HepG2 (cell line): ENCODE results near the gene SOS2. TPM values are rescaled to one million over a fixed set of nuclear protein-coding genes. Genes with fewer than 3 reads are reported as not detected.

ENCODE experiments used
- ARNT ChIP-seq: fragments of 450-650 bp; IDR thresholded peaks from 2 replicates; pipeline ENCODE4 v1.6.1; 2017
- ATF7 ChIP-seq, 2 experiments: fragments of 450-650 bp in 1 of 2; sonication (generic) in 1 of 2; formaldehyde crosslinking in 1 of 2; IDR thresholded peaks; 2 replicates each; pipeline versions ENCODE4 v1.4.0 to v1.6.1; 2016 to 2020; ENCODE audit warnings: antibody characterized with exemption in 1 of 2, mild to moderate bottlenecking in 1 of 2, missing genetic modification reagents in 1 of 2
- BORCS8-MEF2B ChIP-seq: sonication (generic); formaldehyde crosslinking; IDR thresholded peaks from 2 replicates; pipeline ENCODE4 v1.8.0; 2022; ENCODE audit warnings: mild to moderate bottlenecking, missing genetic modification reagents
- GLI4 ChIP-seq: sonication (generic); formaldehyde crosslinking; IDR thresholded peaks from 2 replicates; pipeline ENCODE4 v1.5.1; 2020; ENCODE audit warnings: missing genetic modification reagents, mild to moderate bottlenecking, moderate library complexity, borderline replicate concordance
- HMGA1 ChIP-seq: sonication (generic); formaldehyde crosslinking; conservative IDR thresholded peaks from 2 replicates; pipeline ENCODE4 v1.4.0; 2020; ENCODE audit warnings: missing genetic modification reagents
- HNRNPL ChIP-seq: fragments of 200-400 bp; formaldehyde crosslinking; IDR thresholded peaks from 2 replicates; pipeline ENCODE4 v1.6.1; 2017; ENCODE audit warnings: mild to moderate bottlenecking, low read depth, low read length
- HOXA3 ChIP-seq: sonication (generic); formaldehyde crosslinking; IDR thresholded peaks from 2 replicates; pipeline ENCODE4 v1.5.0; 2020; ENCODE audit warnings: missing genetic modification reagents
- MTA1 ChIP-seq: sonication (generic); formaldehyde crosslinking; IDR thresholded peaks from 2 replicates; pipeline ENCODE4 v1.4.0; 2020; ENCODE audit warnings: missing genetic modification reagents, mild to moderate bottlenecking, borderline replicate concordance
- NR2F2 ChIP-seq: IDR thresholded peaks from 2 replicates; pipeline ENCODE4 v1.6.1; 2012; ENCODE audit warnings: low read depth, inconsistent platforms, borderline replicate concordance
- NR3C1 ChIP-seq: sonication (generic); formaldehyde crosslinking; IDR thresholded peaks from 2 replicates; pipeline ENCODE4 v1.4.0; 2020; ENCODE audit warnings: missing genetic modification reagents
- PCBP1 ChIP-seq: fragments of 200-400 bp; formaldehyde crosslinking; IDR thresholded peaks from 2 replicates; pipeline ENCODE4 v1.6.1; 2017; ENCODE audit warnings: mild to moderate bottlenecking, low read depth, low read length, borderline replicate concordance
- PHB2 ChIP-seq: fragments of 450-650 bp; IDR thresholded peaks from 2 replicates; pipeline ENCODE4 v1.6.1; 2018; ENCODE audit not compliant: partially characterized antibody
- PRDM15 ChIP-seq: sonication (generic); formaldehyde crosslinking; IDR thresholded peaks from 2 replicates; pipeline ENCODE4 v1.4.0; 2020; ENCODE audit warnings: missing genetic modification reagents
- RARG ChIP-seq: sonication (generic); formaldehyde crosslinking; IDR thresholded peaks from 2 replicates; pipeline ENCODE4 v1.4.0; 2020; ENCODE audit warnings: low read depth, mild to moderate bottlenecking, missing genetic modification reagents
- RORA ChIP-seq: sonication (generic); formaldehyde crosslinking; IDR thresholded peaks from 2 replicates; pipeline ENCODE4 v1.5.0; 2020; ENCODE audit warnings: mild to moderate bottlenecking, missing genetic modification reagents, moderate library complexity
- ZBTB20 ChIP-seq: sonication (generic); formaldehyde crosslinking; IDR thresholded peaks from 2 replicates; pipeline ENCODE4 v1.8.1; 2023; ENCODE audit warnings: missing genetic modification reagents, low read depth, mild to moderate bottlenecking, borderline replicate concordance
- ZBTB8A ChIP-seq: sonication (generic); formaldehyde crosslinking; IDR thresholded peaks from 2 replicates; pipeline ENCODE4 v1.4.0; 2020; ENCODE audit warnings: mild to moderate bottlenecking, low read depth, missing genetic modification reagents, borderline replicate concordance
- ZMYM2 ChIP-seq: sonication (generic); formaldehyde crosslinking; IDR thresholded peaks from 2 replicates; pipeline ENCODE4 v1.8.0; 2022; ENCODE audit warnings: mild to moderate bottlenecking, missing genetic modification reagents
- ZNF180 ChIP-seq: sonication (generic); formaldehyde crosslinking; IDR thresholded peaks from 2 replicates; pipeline ENCODE4 v1.4.0; 2020; ENCODE audit warnings: low read depth, missing genetic modification reagents, borderline replicate concordance
- ZNF234 ChIP-seq: sonication (generic); formaldehyde crosslinking; conservative IDR thresholded peaks from 2 replicates; pipeline ENCODE4 v1.5.1; 2020; ENCODE audit warnings: mild to moderate bottlenecking, missing genetic modification reagents
- ZNF235 ChIP-seq: sonication (generic); formaldehyde crosslinking; IDR thresholded peaks from 2 replicates; pipeline ENCODE4 v1.8.1; 2023; ENCODE audit warnings: mild to moderate bottlenecking, missing genetic modification reagents, borderline replicate concordance
- ZNF576 ChIP-seq: sonication (generic); formaldehyde crosslinking; IDR thresholded peaks from 2 replicates; pipeline ENCODE4 v1.4.0; 2020; ENCODE audit warnings: mild to moderate bottlenecking, missing genetic modification reagents
- ZSCAN29 ChIP-seq: sonication (generic); formaldehyde crosslinking; conservative IDR thresholded peaks from 2 replicates; pipeline ENCODE4 v1.4.0; 2020; ENCODE audit warnings: mild to moderate bottlenecking, missing genetic modification reagents
- polyA plus RNA-seq, 8 experiments: library from polyadenylated mRNA; depleted of rRNA in 3 of 8; stranded (reverse) in 7 of 8; unstranded in 1 of 8; fragments of >200 nt; fragmentation: Illumina TruSeq in 4 of 8; extraction: Trizol in 4 of 8; gene quantifications; 2 replicates each; pipeline versions ENCODE4 v1.2.1 to v1.2.3, GENCODE V29; 2011 to 2016; ENCODE audit warnings: low read depth in 4 of 8, missing spikeins in 1 of 8, mixed read lengths in 1 of 8; ENCODE audit not compliant: insufficient read depth in 1 of 8
- total RNA-seq, 5 experiments: library from RNA; depleted of rRNA; stranded (reverse); fragments of >200 nt; fragmentation: Illumina TruSeq; extraction: Trizol; gene quantifications; 2 replicates each; pipeline ENCODE4 v1.2.3, GENCODE V29; 2016; ENCODE audit warnings: low read depth in 1 of 5
- TF ChIP-seq, protein P1 (sequence below): sonication (generic); formaldehyde crosslinking; IDR thresholded peaks from 2 replicates; pipeline ENCODE4 v1.9.0; 2021; ENCODE audit warnings: missing genetic modification reagents, borderline replicate concordance

SOS2 gene
- total and polyA plus RNA-seq, 2 of the 13 experiments (the other 11 are each of a cell fraction or from before 2014, with no cell fraction given), result 9.3 to 12.1 TPM

GRCh38 chr14:50116181-50116956, 115.0 kb downstream of the SOS2 start, which contains the start of gene VCPKMT (continued):
- TF ChIP-seq RARG (CRISPR knock-in tag) (no peak), ARNT (no peak), GLI4 (no peak), HNRNPL (no peak), NR3C1 (no peak), ZMYM2 (CRISPR knock-in tag) (no peak), ATF7 (IDR thresholded peaks at IDR 0.05) (no peak), ATF7 (CRISPR knock-in tag; IDR thresholded peaks at IDR 0.05) (no peak), BORCS8-MEF2B (CRISPR knock-in tag) (peak; percentile 92; the same call in 1 of the 2 replicates), ZSCAN29 (CRISPR knock-in tag) (no peak), ZNF235 (no peak), RORA (CRISPR knock-in tag) (no peak), HOXA3 (CRISPR knock-in tag) (peak; percentile 98), PRDM15 (CRISPR knock-in tag) (no peak), NR2F2 (peak; percentile 20; the same call in 1 of the 2 replicates), ZNF234 (CRISPR knock-in tag) (no peak; the same call in 1 of the 2 replicates), MTA1 (CRISPR knock-in tag) (no peak), ZBTB8A (CRISPR knock-in tag) (no peak), ZNF576 (peak; percentile 9; the same call in 1 of the 2 replicates), ZNF180 (CRISPR knock-in tag) (no peak), ZBTB20 (CRISPR knock-in tag) (peak; percentile 38; the same call in 1 of the 2 replicates), HMGA1 (CRISPR knock-in tag) (no peak), PHB2 (no peak), PCBP1 (no peak)
- TF ChIP-seq, protein P1, sequence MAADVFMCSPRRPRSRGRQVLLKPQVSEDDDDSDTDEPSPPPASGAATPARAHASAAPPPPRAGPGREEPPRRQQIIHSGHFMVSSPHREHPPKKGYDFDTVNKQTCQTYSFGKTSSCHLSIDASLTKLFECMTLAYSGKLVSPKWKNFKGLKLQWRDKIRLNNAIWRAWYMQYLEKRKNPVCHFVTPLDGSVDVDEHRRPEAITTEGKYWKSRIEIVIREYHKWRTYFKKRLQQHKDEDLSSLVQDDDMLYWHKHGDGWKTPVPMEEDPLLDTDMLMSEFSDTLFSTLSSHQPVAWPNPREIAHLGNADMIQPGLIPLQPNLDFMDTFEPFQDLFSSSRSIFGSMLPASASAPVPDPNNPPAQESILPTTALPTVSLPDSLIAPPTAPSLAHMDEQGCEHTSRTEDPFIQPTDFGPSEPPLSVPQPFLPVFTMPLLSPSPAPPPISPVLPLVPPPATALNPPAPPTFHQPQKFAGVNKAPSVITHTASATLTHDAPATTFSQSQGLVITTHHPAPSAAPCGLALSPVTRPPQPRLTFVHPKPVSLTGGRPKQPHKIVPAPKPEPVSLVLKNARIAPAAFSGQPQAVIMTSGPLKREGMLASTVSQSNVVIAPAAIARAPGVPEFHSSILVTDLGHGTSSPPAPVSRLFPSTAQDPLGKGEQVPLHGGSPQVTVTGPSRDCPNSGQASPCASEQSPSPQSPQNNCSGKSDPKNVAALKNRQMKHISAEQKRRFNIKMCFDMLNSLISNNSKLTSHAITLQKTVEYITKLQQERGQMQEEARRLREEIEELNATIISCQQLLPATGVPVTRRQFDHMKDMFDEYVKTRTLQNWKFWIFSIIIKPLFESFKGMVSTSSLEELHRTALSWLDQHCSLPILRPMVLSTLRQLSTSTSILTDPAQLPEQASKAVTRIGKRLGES (CRISPR knock-in tag), result no peak
